Activated T-helper 1 cell treated with anti-CD3 and anti-CD28 coated beads, Interleukin-2, amount 50 U/mL, for 16 hours (primary cell): ENCODE results near the gene CNIH3.
"Not testable (repeated sequence)": the region's sequence is repeated elsewhere in the genome, so short reads cannot be mapped to it uniquely, and the experiment has no call there.

Experiments
- DNase-seq, 2 donors: peaks; one replicate each; pipeline ENCODE4 v3.0.0-alpha.2; 2020; ENCODE audit warnings: low read depth in 1 of 2, low spot score in 1 of 2

Gene CNIH3

DNA sequence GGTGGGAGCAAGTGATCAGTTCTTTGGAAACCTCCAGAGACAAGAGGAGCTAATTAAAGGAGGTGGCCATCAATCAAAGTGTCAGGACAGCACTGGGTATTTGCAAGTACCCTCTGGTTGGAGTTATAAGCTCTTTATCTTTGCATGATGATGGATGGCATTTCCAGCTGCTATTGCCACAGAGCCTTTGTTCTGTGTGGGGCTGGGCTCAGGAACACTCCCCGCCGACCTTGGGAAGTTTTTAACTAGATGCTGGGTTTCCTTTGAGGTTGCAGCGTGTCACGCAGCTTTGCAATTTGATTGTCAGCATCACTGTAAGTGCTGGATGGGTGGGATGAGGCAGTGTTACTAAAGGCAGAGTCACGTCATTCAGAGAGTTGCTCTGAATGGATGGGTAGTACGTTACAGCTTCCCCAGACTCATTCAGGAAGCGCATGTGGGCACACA is 68.9 kb downstream of the CNIH3 start:
- DNase-seq, result no peak

DNA sequence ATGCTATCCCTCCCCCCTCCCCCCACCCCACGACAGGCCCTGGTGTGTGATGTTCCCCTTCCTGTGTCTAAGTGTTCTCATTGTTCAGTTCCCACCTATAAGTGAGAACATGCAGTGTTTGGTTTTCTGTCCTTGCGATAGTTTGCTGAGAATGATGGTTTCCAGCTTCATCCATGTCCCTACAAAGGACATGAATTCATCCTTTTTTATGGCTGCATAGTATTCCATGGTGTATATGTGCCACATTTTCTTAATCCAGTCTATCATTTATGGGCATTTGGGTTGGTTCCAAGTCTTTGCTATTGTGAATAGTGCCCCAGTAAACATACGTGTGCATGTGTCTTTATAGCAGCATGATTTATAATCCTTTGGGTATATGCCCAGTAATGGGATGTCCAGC is 70.0 kb downstream of the CNIH3 start:
- not testable (repeated sequence) for DNase-seq

DNA sequence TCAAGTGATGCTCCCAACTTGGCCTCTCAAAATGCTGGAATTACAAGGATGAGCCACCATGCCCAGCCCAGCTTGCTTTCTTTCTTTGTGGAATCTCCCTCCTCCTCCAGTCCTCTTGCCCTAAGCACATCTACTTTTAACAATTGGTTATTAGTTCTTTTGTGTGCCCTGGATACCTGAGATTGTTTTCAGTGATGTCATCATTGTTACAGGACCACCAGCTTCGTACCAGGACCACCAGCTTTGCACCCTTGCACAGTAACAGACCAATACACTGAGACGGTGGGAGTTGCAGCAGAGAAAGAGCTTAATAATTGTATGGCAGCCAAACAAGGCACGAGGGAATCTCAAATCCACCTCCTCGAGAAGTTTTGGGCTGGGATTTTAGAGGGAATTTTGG is 71.3 kb downstream of the CNIH3 start:
- DNase-seq, result no peak

DNA sequence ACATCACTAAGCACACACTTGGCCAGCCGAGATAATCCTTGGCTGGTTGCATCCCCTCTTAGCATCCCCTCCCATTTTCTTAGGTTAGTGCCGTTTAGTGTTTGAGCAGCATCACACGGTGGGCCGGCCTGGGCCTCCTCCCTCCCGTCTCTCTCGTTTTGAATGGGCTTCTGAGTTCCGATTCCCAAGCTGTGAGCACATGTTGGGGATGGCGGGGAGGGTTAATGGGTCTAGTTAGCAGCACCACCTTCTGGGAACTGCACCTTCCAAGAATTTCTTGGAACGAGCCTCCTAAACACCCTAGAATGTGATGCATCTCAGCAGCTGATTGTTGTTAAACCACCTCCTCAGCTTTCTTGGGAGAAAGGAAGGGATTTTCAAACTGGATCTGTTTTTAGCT is 73.3 kb downstream of the CNIH3 start:
- DNase-seq, result no peak

DNA sequence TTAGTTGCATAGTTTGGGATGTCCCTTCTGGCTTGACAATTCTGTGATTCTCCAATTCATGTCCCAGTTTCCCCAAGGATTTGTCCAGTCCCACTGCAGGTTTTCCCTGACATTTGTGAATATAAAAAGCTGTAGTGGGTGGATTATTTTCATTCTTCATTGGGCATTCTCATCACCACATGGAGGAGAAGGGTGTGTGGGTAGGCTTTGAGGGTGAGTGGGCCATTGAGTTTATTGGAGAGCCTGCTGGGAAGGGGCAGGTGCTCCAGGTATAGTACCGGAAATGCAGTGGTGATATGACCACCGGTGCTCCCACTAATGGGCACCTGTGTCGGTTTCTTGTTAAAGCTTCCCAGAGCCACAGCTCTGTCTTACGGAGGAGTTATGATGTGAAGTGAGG is 74.5 kb downstream of the CNIH3 start:
- no peak for DNase-seq

DNA sequence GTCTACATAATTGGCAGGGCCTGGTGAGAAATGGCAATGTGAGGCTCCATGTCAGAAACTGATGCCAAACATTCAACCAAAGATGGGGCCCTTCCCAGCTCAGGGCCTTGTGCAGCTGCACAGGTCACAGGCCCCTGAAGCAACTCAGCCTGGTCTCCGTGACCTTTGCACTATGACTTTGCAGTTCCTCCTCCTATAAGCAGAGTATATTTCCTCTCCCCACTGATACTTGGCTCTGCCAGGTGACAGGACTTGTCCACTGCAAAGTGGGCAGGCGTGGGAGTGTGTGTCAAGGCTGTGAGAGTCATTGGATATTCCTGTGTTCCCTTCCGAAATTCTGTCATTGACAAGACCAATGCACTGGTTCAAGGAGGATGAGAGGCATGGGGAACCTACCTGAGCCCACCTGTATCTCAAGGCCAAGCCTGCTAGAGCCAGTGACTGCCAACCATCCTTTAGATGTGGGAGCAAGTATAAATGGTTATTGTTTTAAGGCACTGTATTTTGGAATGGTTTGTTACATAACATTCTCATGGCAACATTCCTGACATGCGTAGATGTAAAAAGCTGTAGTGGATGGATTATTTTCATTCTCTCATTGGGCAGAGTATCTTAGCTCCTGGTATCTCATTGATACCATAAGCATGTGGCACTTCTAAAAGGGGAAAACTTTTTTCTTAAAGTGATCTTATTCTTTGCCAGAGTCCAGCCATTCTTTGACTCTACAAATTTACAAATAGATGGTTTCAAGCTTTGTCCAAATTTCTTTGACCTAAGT is 75.2 kb downstream of the CNIH3 start:
- no peak for DNase-seq

DNA sequence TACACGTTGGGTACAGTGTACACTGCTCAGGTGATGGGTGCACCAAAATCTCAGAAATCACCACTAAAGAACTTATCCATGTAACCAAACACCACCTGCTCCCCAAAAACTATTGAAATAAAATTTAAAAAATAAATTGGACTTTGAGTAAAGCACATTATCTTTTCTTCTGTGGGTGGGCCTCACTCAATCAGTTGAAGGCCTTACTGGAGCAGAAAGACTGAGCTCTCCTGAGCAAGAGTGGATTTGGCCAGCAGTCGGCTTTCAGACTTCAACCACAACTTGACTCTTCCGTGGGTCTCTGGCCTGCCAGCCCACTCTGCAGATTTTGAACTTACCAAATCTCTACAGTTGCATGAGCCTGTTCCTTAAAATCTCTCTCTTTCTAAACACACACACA is 78.9 kb downstream of the CNIH3 start:
- no peak for DNase-seq

DNA sequence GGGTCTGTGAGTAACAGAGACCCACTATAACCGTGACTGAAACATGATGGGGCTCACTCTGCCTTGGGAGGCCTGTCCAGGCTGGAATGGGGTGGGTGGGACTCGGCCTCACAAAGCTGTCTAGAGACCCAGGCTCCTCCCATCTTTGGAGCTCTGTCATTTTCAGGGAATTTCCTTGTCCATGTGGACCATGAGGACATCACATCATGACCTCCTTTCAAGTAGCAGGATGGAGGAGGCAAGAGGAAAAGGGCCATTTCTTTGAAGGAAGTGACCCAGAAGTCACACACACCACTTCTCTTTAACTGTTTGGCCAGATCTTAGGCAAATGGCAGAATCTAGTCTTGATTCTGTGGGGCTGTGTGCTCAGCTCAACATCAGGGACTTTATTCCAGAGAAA is 79.9 kb downstream of the CNIH3 start:
- no peak for DNase-seq

DNA sequence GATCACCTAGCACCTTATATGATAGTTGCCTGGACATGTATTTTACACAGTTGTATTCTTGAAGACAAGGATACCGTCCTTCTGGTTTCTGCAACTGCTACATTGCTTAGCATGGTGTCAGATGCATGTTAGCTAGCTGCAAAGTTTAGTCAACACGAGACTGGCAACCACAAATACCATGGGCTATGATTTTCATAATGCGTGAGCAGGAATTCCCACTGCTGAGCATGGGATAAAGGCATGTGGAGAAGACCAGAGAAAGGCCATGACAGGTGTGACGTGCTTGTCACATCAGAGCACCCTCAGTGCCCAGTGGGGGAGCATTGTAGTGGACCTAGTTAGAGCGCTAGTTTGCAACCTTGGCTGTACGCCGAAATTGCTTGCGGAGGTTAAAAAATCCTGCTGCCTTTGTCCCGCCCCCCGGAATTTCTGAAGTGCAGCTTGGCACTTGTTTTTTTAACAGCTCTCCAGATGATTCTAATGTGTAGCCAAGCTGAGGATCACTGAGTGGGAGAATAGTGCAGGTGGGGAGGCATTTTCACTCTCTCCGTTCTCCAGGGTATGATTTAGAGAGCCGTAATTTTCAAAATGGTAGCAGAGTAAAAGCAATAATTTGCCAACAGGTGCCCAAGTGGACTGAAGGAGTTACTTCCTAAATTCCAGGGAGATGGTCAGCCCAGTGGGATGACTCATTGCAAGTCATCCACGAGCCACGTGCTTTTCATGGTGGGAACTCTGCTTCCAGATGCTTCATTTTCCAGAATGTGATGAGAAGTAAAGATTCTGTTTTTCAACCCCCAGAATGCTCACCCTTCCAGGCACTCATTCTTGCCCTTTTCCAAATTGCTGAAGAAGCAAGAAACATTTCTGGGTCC is 81.0 kb downstream of the CNIH3 start:
- no peak for DNase-seq

DNA sequence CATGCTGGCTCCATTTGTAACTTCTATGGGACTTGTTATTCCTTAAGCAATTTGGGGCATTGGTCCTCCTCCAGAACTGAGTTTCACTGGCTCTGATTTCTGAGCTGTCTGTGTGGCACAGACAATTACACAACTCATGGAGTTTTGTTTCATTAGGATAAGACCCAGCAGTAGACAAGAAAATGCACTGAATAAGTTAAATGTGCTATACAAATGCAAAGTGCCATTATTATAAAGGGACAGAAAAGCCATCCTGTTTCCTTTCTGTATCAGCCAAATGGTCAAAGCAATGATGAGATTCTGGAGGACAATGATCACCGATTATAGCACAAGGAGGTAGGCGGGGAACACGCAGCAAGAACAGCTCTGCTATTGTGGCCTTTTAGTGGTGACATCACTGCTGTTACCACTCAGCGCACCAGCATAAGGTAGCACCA is 81.9 kb downstream of the CNIH3 start:
- DNase-seq, result no peak

DNA sequence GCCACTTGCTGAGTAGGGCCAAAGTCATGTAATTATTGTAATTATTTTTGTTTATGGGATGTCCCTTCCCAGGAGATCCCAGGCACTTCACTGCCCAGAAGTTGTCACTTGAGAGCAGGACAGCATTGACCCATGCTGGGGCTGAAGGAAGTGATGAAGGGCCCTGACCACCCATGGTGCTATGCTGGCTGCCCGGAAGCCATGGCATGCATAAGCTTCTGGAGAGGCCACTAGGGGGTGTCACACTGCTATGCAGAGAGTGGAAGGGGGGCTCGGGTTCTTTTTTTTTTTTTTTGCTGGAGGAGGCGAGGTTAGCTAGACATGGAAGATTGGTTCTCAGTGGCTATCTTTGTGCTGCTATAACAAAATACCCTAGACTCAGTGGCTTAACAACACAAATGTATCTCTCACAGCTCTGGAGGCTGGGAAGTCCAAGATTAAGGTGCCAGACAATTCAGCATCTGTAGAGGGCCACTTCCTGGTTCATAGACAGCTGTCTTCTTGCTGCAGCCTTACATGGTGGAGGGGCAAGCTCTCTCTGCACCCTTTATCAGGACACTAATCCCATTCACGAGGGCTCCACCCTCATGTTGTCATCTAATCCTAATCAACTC is 84.9 kb downstream of the CNIH3 start:
- no peak for DNase-seq

DNA sequence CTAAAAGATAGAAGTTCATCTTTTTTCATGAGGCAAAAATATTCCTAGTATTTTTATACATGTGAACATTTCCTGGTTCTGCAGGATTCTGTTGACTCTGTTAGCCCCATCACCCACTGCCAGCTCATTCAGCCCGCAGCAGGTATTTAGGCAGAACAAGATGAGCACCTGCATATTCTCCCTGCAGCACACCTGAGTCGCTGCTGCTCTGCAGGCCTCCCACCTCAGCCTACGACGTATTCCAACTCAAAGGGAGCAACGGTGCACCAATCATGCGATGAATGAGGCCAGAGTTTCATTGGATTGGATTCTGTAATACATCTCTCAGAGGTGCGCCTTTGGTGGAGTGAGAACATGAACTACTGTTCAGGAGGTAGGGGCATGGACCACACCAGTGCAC is 87.6 kb downstream of the CNIH3 start:
- no peak for DNase-seq

DNA sequence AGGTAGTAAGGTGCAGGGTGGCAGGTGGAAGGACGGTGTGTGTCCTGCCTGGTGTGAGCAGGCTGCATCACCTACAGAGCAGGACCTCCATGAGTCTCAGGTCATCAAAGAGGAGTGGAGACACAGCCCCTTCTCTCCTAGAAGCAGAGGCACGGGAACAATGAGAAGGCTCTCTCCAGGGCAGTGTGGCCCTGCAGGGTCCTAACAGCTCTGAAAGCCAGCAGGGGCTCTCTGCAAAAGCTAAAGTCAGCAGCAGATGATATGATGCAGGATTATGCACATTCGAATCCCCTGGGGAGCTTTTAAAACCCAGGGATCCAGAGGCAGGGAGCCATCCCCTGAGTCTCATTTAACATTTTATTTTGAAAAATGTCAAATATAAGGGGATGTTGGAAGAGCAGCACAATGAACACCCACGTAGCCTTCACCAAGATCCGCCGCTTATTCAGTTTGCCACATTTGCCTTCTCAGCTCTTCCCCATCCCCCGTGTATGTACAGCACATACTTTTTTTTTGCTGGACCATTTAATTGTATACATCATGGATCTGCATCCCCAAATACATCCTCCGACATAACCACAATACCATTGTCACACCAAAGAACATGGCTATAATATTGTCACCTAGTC is 88.1 kb downstream of the CNIH3 start:
- DNase-seq, result no peak

DNA sequence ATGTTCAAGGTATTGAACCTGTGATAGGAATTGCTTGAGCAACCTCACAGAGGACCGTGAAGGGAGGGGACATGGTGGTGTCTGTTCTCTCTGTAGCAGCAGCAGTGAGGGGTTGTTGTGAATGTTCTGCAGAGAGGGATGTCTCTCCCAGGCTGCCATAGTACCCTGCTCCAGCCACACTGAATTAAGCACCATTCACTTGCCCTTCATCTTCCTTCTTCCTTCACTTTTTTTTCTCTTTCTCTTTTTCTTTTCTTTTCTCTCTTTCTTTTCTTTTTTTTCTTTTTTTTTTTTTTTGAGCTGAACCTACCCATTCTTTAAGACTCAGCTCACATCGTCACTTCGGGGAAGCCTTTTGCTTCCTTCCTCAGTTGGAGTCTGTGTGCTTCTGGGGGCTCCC is 89.5 kb downstream of the CNIH3 start:
- no peak for DNase-seq

DNA sequence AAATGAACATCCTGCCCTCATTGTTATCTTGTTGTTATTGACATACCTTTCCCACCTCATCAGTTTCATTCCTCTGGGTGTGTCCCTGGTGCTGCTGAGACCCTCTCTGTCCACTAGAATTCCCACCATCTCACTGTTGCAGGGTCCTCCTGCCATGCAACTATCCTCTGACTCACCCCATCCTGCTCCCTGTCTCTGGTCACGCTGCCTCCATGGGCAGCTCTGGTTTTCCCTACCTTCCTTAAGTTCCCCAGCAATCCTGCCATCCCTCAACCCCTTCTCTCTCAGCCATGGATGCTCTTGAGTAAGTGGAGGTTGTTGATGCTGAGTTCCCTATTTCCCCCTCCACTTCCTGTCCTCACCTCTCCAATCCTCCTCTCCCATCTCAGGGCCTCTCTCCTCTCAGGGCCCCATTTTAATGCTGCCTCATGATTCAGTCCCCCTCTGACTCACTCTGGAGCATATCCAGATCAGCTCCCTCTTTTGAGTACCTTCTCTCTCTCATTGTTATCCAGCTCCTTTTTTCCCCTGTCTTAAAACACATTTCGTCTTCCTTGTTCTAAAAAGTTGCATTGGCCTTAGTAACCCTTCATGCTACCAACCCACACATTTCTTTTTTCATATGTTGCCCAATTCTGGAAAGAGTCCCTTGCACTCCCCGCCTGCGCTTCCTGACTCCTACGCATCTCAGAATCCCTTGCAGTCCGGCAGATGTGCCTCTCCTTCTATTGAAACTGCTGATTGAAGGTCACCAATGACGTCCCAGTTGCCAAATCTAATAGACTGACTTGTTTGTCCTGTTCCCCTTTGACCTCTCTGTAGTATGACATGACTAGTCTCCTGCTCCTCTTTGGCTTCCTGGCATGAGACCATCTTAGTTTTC is 92.0 kb downstream of the CNIH3 start:
- DNase-seq, result no peak

DNA sequence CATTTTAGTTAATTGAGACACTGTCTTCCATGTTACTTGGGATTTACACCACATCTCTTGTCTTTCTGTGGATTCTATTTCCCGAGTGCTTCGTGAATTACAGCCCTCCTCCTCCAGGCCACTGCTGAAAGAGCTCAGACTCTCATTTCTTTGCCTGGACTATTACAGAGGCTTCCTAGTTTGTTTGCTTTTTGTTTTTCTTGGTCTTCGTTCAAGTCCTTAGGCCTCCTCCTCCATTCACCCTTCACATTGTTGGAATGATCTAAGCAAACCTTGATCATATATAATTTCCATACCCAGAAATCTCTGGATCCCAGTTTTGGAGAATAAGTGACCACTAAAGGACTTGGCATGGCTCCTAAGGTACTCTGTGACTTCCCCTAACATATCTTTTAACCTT is 94.1 kb downstream of the CNIH3 start:
- DNase-seq, result no peak

DNA sequence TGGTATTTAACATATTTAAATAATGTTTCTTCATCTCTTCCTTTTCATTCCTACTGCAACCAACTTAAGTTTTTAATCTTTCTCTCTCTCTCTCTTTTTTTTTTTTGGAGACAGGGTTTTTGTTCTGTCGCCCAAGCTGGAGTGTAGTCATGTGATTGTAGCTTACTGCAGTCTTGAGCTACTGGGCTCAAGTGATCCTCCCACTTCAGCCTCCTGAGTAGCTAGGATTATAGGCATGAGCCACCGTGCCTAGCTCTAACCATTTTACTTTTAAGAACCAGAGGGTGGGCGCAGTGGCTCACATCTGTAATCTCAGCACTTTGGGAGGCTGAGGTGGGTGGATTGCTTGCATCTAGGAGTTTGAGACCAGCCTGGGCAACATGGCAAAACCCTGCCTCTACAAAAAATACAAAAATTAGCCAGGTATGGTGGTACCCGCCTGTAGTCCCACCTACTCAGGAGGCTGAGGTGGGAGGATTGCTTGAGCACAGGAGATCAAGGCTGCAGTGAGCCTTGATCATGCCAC is 95.2 kb downstream of the CNIH3 start:
- not testable (repeated sequence) for DNase-seq

DNA sequence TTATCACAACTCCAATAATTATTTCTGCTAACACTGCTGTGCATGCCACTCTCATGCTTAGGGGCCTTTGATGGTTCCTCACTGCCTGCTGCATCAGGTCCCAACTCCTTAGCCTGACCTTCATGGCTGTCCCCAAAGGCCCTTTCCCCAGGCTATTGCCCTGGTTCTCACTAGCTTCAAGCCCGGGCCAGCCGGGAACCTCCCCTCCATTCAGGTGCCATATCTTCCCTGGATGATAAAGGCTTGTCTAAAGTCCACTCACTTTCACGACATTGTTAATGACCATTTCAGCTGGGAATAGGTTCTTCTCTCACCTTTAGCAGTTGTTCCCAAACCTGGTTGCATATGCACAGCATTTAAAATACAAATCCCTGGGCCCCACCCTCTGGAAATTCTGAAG is 95.8 kb downstream of the CNIH3 start:
- no peak for DNase-seq

DNA sequence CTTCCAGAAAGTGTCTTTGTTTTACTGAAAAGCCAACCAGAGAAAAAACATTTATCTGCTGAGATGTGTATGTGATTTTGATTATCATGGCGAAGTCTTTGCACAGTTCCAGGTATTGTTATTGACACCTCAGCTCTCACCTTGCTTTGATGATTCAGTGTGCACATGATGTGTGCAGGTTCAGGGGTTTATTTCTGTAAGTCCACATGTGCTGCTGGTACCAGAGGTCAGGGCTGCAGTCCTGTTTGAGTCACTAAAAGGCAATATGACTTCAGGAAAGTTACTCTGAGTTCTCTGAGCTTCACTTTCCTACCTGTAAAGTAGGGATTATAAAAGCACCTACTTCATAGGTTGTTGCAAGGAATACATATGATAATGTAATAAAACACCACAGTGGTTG is 97.1 kb downstream of the CNIH3 start:
- DNase-seq, result no peak

DNA sequence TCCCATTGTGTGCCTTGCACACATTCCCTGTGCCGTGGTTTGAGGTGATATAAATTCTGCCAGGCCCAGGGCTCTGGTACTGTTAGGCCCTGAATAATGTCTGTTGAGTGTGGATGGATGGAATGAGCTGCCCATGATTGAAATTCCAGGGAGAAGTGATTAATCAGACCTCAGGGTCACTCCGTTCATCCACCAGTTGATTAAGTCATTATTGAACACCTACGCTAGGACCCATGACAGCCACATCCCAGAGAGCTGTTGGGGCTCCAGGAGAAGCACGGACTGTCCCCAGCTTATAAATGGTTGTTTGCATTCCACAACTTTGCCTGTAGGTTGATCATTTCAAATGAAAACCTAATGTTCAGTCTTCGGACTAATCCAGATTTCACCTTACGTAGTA is 98.4 kb downstream of the CNIH3 start:
- DNase-seq, result no peak
